Glomerular endothelial cell (primary cell): ENCODE results near the gene MORN3. TPM values are rescaled to one million over a fixed set of nuclear protein-coding genes. Genes with fewer than 3 reads are reported as not detected.

Experiments
- DNase-seq: peaks from one replicate; pipeline ENCODE4 v3.0.0-alpha.2; 2011; ENCODE audit warnings: low read depth, low spot score; ENCODE audit errors: extremely low read depth
- total RNA-seq: library from RNA; depleted of rRNA; stranded (reverse); fragments of >200 nt; gene quantifications from 2 replicates; pipeline ENCODE4 v1.2.3, GENCODE V29; 2015

Gene MORN3
- total RNA-seq, 1 donor from 2014 or later = 0.88 TPM

DNA sequence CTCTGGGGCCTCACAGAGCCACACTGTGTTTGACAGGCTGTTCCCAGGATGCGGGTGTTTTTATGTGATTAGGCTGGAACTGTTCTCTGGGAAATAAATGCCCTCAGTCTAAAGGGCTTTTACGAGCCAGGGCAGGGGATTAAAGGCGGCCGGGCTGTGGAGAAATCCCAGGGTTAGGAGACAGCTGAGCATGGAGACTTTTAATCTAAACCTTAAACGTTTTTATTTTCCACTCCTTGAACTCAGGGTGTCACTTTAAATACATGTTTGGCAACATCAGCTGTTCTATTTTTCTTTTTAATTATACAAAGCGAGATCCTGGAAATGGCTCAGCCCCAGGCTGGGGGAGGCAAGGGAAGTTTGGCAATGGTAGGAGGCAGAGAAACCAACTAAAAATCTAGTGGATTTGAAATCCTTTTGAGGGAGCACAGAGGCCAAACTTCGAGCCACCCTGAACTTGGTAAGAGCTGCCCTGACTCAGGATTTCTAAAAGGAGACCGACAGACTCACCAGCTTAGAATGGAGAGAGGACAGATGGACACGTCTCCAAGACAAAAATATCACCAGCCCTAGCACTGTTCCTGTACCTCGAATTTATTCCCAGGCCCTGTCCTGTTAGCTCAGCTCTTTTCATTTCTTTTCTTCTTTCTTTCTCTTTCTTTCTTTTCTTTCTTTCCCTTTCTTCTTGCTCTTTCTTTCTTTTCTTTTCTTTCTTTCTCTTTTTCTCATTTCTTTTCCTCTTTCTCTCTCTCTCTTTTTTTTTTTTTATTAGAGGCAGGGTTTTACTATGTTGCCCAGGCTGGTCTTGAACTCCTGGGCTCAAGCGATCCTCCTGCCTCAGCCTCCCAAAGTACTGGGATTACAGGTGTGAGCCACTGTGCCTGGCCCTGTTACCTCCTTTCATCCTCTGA lies 59.0 kb downstream of the MORN3 start:
- DNase-seq = no peak

DNA sequence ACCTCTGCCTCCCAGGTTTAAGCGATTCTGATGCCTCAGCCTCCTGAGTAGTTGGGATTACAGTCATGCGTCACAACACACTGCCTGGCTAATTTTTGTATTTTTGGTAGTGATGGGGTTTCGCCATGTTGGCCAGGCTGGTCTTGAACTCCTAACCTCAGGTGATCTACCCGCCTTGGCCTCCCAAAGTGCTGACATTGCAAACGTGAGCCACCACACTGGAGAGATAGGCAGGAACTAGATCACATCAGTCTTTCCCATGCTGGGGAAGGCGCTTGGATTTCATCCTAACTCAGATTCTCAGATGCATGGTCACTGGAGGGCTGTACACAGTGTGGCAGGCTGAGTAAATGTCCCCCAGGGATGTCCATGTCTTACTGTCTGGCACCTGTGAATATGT lies 61.2 kb downstream of the MORN3 start:
- no peak for DNase-seq

DNA sequence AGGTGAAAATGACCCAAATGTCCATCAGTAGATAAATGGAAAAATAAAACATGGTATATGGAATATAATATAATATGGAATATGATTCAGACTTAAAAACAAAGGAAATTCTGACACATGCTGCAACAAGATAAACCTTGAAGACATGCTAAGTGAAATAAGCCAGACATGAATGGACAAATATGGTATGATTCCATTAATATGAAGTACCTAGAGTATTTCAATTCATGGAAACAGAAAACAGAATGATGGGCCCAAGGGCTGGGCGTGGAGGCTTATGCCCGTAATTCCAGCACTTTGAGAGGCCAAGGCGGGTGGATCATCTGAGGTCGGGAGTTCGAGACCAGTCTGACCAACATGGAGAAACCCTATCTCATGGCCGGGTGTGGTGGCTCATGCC lies 65.9 kb downstream of the MORN3 start:
- no peak for DNase-seq

DNA sequence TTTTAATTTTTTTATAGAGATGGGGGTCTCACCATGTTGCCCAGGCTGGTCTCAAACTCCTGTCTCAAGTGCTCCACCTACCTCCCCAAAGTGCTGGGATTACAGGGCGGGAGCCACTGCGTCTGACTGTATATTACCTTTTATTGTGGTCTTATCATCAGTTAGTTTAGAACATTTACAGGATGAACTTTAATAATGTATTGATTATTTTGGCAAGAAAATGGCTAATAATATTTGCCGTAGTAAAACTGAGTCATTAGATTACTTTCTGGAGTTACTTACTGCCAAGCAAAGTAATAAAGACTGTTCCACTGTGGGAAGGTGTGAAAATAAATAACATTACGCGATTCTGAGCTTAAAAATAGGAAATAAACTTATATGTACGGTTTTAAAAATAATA lies 66.7 kb downstream of the MORN3 start:
- no peak for DNase-seq

DNA sequence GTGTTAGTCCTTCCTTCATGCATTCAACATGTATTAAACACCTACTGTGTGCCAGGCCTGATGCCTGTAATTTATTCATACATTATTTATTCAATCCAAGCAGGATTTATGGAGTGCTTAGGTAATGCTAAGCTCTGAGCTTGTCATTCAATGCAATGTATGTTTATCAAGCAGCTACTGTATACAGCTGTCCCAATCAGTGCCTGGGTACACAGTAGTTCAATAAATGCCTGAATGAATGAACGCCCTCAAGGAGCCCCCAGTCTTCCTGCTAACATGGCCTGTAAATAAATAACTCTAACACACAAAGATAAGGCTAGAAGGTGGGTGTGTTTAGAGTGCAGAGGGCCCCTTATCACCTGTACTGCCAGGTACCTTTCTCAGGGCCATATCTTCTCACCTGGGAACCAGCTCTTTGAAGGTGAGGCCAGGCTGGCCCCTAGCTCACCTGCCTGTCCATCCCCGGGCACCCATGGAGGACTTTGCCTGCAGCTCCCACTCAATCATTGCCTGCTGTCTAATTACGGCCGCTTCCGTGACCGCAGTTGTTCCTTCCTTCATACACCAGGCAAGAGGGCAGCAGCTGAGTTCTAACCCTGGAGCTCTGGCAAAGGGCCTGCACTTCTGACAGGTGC lies 68.6 kb downstream of the MORN3 start:
- no peak for DNase-seq

Other genes with a start within 250 kb of the MORN3 start
- gene KDM2B, start 88.6 kb downstream of the MORN3 start, total RNA-seq = 18.4 and 29.2 TPM in 2 replicates
- gene ORAI1, start 43.1 kb downstream of the MORN3 start, total RNA-seq = 29.7 and 37.4 TPM in 2 replicates
- gene TMEM120B, start 43.1 kb upstream of the MORN3 start, total RNA-seq = 12.2 and 13.7 TPM in 2 replicates
- 26.1 and 50.7 TPM in 2 replicates for gene RHOF, start 124.0 kb upstream of the MORN3 start, total RNA-seq
- gene SETD1B, start 134.4 kb upstream of the MORN3 start, total RNA-seq = 7.1 and 15.2 TPM in 2 replicates
- gene HPD, start 189.2 kb upstream of the MORN3 start, total RNA-seq = not detected in 2 replicates
- 68.3 and 75.0 TPM in 2 replicates for gene PSMD9, start 219.1 kb upstream of the MORN3 start, total RNA-seq
- gene CFAP251, start 248.9 kb upstream of the MORN3 start, total RNA-seq = 3.0 and 13.5 TPM in 2 replicates